TTC549 (cell line): ENCODE measurements around the gene SMARCB1.

ENCODE experiments used
- FAIRE-seq: peaks from 2 replicates; lab custom pipeline; 2012; peaks lifted over from hg19 to GRCh38; lab: Jason Lieb, UNC

The SMARCB1 gene

DNA sequence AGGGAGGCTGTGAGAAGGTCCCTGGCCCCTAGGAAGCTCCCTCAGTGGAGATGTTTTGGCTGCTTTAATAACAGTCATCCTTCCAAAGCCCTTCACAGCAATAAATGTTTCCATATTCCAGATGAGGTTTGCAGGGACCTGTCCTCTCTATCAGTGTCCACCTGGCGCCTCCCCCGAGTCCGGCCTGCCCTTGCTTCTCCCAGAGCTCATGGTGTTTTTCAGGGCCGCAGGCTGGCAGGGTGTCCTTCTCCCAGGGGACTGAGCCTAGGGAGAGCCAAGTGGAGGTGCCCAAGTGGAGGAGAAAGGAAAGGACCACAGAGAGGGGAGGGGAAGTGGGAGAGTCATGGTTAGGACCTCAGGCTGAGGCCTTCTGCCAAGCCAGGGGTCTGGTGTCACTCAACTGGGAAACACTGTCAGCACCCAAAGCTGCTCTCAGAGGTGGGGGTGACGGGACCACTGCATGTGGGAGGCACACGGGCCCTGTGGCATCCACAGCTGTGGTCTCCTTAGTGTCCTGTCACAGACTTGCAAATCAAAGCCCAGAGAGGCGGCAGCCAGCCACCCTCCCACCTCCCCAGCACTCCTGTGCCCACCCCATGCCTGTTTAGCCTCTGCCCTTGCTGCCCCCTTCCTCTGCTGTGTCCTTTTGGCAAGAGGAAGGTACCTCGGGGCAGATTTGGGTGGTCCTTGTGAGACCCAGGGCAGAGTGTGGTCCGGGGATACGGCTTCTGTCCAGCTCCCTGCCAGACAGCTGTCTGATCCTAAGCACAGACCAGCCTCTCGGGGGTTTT is 45.7 kb downstream of the SMARCB1 start:
- no peak for FAIRE-seq

DNA sequence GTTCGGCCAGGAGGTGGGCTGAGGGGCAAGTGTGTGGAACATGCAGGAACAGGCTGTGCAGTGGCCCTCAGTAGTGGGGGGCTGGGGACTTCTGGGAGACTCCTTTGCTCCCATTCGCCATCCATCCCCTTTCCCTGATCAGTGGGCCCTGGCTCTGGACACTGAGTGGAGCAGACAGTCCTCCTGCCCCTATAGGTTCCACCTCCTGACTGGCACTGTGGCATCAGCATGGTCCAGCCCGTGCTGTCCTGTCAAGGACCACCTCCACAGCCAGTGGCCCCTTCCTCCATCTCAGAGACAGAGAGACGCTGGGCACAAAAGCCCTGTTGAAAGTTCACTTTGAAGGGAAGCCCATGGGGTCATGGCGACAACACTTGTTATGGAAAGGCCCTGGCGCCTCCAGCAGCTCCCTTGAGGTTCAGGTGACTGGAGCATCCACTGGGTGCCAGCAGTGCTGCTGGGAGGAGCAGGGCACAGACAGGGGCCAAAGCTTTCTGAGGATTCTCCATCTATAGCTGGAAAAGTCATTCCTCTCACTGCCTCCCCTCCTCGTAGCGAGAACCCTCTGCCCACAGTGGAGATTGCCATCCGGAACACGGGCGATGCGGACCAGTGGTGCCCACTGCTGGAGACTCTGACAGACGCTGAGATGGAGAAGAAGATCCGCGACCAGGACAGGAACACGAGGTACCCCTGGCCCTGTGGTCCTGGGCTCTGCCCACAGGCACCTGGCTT is 46.4 kb downstream of the SMARCB1 start:
- FAIRE-seq: no peak

DNA sequence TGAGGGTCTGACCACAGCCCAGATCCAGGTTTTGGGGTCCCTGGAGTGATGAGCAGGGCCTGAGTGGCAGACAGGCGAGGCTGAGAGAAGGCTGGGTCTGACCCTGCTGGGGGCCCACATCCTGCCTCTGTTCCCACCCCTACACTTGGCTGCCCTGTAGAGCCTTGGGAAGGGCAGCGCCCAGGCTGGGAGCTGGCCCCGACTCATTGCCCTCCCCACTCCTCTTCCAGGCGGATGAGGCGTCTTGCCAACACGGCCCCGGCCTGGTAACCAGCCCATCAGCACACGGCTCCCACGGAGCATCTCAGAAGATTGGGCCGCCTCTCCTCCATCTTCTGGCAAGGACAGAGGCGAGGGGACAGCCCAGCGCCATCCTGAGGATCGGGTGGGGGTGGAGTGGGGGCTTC is 47.1 kb downstream of the SMARCB1 start:
- no peak for FAIRE-seq

DNA sequence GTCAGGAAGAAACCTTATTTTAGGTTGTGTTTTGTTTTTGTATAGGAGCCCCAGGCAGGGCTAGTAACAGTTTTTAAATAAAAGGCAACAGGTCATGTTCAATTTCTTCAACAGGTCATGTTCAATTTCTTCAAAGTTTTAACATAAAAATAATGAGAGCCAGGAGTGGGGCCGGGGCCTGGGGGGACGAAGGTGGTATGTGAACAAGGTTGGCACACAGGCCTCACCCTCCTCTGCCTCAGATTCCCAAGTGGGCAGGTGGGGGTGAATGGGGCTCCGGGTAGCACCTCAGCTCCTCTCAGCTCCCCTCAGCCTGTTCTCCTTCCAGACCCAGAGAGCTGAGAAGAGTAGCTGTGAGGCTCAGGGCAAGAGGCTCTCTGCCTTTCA is 47.6 kb downstream of the SMARCB1 start:
- FAIRE-seq: no peak

DNA sequence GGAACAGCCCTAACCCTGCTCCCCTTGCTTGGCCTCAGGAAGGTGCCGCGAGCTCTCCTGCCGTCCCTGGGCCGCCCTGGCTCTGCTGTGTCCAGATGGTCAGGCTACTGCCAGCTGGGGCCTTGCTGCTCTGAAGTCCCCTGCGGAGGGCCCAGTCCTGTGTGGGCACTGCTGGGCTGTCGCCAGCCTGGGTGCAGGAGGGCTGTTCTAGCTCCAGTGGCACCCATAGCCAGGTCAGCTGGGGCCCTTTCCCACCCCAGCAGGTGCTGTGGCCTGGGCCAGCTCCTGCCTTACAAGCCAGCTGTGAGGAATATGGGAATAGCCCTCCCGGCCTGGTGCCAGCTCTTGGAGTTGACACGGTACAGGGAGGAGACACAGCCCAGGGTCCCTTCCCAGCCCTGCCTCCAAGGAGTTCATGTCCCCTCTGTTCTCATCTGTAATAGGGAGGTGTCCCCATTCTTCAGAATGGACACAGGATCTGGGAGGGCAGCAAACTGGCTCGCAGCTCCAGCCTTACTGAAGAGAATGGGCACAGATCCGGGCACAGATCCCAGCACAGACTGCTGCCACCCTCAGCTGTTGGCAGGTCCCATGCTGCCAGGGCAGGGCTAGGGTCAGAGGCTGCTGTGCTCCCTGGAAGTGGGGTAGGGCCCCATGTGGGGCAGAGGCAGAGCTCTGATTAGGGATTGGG is 48.2 kb downstream of the SMARCB1 start:
- FAIRE-seq: no peak

DNA sequence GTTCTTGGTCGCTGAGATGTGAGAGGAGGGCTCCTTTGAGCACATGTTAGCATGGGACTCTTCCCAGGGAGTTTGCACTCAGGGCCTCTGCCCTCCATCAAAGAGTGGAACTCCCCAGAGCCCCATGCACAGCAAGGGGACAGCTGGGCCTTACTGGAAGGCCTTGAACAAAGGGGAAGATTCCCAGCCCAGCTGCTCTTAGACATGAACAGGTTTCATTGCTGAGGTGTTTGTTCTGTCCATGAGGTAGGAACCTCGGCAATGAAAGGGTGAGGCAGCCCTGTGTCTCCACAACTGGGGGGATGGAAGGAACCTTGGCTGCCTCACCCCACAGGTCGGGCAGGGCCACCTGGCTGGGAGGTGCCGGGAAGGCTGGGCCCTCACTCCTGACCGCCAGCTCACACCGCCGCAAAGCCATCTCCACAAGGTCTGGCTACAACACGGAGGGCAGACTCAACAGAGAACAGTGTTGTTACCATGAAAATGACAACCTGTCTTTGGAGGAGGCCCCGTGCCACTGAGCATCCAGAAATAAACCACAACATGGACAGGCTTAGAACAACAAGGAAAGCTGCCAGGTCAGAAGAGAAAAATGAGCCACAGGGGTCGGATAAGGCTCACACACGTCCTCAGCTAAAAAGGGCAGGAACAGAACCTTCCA is 48.8 kb downstream of the SMARCB1 start:
- no peak for FAIRE-seq

DNA sequence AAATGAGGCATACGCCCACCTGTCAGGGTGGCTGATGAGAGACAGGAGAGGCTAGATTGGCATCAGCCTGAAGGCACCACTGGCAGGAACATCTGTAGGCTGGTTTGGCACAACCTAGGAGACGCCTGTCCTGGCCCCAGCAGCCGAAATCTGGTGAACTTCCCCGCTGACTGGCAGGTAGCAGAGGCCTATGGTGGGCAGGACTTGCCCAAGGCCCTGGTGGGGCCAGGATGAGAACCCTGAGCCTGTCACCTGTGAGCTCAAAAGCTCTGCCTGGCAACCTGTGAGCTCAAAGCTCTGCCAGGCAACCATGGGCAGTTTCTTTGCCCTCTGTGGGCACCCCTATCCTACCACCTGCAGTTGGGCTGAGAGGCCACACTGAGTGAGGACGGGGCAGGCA is 49.5 kb downstream of the SMARCB1 start:
- no peak for FAIRE-seq

DNA sequence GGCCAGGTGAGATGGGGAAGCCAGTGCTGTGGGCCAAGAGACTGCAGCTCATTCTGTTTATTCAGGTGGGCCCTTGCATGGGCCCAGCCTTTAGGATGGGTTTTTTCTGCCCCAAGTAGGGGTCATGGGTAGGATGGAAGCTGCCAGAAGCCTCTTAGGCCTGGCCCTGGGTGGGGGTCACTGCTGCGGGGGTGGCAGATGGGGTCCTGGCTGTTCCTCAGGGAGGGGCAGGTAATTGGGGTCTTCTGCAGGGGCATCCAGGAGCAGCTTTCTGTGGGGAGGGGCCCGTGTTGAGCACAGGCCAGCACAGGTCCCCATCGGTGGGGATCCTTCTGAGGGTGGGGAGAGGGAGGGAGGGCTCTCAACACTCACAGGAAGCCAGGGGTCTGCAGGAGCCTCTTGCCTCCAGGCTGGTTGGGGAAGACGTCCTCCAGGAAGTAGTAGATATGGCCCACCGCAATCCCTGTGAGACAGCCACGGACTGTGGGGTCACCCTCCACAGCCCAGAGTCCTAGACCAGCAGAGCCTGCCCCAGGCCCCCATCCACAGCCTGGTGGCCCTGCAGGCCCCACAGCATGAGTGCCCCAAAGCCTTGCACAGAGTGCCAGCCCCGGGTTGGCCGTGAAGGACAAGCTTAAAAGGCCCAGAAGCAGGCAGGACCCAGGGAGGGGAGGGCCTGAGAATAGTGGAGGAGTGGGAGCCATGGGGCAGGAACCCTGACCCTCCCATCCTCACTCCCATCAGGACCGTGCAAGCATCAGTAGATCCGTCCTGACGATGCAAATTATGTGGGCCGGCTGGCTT is 50.1 kb downstream of the SMARCB1 start:
- no peak for FAIRE-seq

DNA sequence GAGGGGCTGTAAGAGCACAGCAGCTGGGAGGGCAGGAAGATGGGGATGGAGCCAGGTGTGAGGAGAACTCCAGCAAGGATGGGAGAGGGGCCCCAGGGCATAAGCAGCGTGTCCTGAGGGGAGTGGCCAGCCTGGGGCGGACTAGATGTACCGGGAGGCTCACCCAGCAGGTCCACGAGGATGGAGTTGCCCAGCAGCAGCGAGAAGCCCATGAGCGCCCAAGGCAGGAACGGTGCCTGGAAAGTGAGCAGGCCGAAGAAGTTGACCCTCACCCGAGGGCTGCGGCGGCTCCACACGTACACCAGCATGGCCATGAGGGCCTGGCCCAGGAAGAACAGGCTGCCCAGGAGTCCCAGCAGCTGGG is 50.7 kb downstream of the SMARCB1 start:
- FAIRE-seq: no peak

DNA sequence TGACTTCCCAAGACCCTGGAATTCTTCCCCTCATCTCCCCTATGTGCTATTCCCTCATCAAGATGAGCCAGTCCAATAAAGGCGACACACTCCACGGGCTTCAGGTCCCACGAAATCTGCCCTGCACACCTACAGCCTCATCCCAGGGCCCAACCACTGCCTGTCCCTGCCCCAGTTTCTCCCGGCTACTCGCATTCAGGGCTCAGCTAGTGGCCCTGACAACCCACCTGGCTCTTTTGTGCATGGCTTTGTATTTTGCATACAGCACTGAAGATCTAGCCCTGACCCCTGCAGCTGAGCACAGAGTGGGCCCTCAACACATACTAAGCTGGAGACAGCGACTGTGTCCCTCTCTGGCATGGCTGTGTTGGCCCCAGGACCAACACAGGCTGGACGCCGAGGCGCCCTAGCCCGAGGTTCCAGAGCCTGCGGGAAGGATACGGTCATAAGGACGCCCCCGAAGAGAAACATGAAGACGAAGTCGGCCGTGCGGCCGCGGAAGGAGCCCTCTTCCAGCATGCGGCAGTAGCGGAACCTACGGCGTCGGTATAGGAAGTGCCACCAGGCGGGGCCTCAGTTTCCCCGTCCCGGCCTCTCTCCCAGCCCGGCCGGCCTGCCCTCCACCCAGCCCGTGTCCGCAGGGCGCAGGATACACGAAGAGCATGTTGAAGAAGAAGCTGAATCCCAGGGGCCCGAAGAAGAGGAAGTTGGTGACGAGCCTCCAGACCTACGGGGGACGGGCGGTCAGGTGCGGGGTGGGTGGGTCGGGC is 51.3 kb downstream of the SMARCB1 start:
- no peak for FAIRE-seq

DNA sequence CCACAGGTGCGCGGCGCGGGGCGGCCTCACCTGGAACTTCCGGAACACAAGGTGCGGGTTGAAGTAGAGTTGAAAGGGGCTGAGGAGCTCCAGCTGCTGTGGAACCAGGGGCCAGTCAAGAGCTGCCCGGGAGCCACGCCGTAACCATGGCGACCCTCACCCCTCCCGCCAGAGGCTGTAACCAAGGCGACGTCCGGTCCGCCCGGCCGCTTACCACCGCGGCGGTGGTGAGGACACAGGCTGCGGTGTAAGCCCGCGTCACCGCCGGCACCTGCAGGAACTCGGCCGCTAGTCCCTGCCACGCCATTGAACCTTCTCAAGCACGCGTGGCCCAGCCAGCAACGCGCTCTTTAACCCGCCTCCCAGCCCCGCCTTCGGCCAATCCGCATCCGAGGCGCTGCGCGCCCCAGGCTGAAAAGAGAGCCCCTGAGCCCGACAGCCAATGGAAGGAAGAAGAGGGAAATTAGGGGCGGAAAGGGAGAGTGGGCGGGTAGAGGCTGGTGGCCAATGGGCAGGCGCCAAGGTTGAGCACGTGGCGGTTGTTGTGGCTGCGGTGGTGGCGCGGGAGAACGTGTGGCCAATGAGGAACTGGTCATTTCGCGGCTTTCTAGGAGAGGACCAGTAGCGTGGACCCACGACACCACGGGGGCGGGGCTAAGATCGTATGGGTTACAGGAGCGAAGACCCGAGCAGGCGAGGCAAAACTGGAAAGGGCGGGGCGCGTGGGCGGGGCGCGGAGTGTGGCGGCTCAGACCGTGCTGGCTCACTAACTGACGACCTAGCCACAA is 52.1 kb downstream of the SMARCB1 start, which contains the start of gene DERL3:
Gene DERL3, minus strand, starts transcription at position 326 of the 788 bp plus-strand sequence. Its CDS starts 19 bp downstream, at position 307.
- FAIRE-seq: no peak

DNA sequence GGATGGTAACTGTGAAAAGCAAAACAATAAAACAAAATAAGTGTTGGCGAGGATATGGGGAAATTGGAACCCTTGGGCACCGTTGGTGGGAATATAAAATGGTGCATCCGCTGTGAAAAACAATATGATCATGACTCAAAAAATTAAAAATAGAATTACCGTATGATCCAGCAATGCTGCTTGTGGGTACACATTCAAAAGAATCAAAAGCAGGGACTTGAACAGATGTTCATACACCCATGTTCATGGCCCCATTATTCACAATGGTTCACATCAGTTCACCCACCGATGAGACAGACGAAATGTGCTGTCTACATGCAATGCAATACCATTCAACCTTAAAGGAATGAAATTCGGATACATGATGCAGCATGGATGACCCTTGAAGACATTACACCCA is 53.3 kb downstream of the SMARCB1 start:
- FAIRE-seq: no peak

DNA sequence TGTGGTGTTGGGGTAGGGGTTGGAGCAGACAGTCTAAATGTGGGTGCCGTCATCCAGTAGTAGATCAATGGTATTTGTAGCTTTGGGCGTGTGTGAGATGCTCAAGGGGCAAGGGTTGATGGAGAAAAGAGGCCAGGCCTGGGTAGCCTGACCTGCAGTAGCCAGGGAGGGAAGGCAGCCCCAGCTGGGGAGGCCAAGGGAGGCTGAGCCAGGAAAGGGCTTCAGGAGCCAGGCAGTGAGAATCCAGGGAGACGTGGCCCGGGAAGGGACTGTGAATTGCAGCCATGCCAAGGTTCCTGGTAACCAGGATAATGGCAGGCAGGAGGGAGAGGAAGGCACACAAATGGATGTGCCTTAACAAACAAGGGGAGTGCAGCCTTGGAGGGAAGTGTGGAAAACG is 54.5 kb downstream of the SMARCB1 start:
- no peak for FAIRE-seq

DNA sequence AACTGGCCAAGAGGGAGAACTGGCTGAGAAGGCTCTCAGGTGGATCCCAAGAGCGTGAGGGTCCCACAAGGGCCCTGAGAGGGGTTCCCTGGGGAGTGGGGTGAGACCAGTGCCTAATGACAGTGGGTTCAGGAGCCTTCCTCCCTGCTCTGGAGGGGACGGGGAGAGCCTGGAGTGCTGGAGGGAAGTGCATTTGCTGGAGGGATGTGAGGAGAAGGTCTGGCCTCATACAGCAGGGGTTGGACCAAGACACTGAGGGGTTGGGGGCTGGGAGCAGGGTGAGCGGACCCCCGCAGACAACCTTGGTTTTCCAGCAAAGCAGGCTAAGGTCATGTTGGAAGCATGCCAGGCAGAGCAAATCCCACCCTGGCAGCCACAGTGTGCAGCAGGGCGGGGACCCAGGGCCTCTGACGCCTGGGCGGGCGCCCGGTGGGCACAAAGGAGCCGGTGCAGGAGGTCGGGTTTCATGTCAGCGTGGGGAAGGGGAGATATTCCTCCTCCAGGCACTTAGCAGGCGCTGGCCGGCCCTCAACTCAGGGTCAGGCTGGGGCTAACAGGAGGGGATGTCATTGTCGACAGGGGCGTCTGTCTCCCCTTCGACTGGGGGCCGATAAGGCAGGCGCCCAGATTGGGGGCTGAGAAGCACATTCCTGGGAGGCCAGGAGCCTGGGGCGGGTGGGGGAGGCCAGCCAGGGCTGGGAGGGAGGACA is 55.1 kb downstream of the SMARCB1 start:
- no peak for FAIRE-seq

DNA sequence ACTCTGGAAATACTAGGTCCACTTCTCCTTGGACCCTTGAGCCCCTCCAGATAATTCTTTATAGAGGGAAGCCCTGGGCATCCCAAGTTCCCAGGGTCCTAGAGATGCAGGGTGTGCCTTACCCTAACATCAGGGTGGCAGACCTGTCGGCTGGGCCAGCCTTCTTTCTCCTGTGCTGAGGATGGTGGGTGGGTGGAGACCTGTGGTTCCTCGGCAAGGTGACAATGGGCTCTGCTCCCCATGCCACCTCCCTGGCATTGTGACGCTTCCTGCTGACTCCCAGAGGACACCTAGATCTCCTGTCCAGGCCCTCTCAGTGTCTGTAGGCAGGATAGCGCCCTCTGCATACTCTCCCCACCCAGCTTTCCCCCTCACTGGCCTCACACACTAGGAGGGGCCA is 55.8 kb downstream of the SMARCB1 start:
- FAIRE-seq: no peak

DNA sequence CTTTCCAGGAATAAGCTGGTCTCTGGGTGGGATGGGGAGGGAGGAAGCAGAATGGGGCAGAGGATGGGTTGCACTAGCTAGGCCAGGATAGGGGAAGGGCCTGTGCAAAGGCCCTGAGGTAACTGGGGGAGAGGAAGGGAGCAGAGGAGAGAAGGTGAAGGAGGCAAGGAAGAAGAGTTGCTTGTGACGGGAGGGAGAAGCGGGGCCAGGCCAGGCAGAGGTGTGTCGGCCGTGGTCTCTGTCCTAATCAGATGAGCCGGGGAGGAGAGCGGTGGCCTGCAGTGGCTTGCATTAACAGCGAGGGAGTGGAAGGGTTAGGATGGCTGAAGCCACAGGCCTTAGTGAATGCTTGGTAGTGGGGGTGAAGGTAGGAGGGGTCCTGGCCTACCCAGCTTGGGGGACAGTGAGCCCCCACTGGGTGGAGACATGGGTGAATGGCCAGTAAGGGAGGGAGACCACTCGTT is 58.0 kb downstream of the SMARCB1 start:
- no peak for FAIRE-seq

DNA sequence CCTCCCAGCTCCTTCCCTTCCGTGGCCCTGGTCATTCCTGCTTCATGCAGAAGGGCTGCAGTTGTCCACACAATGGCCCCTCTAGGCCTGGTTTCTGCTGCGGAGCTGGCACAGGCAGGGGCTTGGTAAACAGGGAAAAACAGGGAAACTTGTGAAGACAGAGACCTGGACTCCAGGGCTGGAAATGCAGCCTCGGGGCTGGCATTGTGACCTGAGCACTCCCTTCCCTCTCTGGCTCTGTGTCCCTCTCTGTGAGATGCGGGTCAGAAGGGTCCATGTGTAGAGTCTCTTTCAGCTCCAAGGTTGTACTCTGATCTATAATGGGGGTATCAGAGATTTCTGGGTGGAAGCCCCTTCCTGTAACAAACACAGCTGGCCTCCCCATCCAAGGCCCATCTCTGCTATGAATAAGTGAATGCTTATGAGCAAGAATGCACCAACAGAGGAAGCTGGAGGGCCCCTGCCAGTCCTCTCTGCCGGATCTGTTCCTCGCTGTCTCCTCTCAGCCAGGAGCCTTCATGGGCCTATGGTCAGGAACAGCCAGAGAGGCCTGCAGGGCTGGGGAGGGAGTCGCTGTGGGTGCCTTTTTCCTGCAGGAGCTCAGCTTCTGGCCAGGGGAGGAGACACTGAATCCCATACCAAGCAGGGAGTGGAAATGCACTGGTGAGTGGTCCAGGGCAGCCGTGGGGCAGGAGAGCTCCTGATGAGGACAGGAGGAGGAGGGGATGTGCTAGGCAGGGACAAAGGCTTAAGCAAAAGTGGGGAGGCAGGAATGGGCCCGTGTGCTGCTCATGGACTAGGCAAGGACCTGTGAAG is 58.7 kb downstream of the SMARCB1 start:
- no peak for FAIRE-seq

DNA sequence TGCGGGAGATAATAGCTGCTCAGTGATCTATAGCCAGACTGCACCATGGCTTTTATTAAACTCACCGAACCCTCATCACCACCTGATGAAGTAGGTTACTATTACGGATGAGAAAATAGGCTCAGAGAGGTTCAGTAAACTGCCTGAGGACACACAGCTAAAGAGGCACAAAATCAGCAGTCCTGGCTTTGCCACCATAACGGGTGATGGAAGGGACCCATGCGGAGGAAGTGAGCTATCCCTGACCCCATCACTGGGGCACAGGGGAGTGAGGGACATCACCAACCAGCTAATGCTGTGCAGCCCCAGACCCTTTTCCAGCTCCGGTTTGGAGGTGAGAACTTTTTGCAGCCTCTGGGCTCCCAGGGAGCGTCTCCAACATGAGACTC is 59.3 kb downstream of the SMARCB1 start:
- FAIRE-seq: no peak
